ENCODE results near the gene CIB4. TPM values are rescaled to one million over a fixed set of nuclear protein-coding genes. Genes with fewer than 3 reads are reported as not detected.

Gene CIB4
- total and polyA plus RNA-seq, 2 of the 13 experiments (the other 11 are each of a cell fraction or from before 2014, with no cell fraction given) = not detected

DNA sequence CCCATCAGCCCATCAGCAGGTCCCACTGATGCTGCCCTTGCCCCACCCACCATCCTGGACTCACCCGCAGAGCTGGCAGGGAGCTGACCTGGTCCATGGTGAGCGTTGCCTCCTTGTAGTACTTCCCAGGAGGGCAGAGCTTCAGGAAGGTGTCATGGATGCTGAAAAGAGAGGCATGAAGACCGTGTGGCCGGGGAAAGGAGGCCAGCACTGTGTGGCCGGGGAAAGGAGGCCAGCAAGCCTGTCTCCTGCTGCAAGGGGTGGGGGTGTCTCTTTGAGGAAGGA, 11.9 kb downstream of the CIB4 start:
- no peaks in the 10 kb centered on the region for H4K20me1 ChIP-seq (ENCODE audit: insufficient read depth, low read length)
- H3K9me3 ChIP-seq (ENCODE audit: low read length) = no peaks in the 10 kb centered on the region
- H3K4me3 ChIP-seq (replicated peaks in 1 of 3; ENCODE audit: insufficient read depth in 1 of 3, low read depth in 2 of 3, low read length in 3 of 3) = no peak overlapping the region
- intact Hi-C loops (cut with micrococcal nuclease; ENCODE audit: unreplicated experiment) = no loop called here
- ChIA-PET POLR2A (no interaction called here), CTCF (ENCODE audit: low intra/inter-chr PET ratio, low total read pairs) (no interaction called here)
- TF ChIP-seq, protein P1, sequence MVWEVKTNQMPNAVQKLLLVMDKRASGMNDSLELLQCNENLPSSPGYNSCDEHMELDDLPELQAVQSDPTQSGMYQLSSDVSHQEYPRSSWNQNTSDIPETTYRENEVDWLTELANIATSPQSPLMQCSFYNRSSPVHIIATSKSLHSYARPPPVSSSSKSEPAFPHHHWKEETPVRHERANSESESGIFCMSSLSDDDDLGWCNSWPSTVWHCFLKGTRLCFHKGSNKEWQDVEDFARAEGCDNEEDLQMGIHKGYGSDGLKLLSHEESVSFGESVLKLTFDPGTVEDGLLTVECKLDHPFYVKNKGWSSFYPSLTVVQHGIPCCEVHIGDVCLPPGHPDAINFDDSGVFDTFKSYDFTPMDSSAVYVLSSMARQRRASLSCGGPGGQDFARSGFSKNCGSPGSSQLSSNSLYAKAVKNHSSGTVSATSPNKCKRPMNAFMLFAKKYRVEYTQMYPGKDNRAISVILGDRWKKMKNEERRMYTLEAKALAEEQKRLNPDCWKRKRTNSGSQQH (CRISPR knock-in tag; IDR thresholded peaks at IDR 0.05; ENCODE audit: low read depth) = no peak
- TF ChIP-seq, protein P2, sequence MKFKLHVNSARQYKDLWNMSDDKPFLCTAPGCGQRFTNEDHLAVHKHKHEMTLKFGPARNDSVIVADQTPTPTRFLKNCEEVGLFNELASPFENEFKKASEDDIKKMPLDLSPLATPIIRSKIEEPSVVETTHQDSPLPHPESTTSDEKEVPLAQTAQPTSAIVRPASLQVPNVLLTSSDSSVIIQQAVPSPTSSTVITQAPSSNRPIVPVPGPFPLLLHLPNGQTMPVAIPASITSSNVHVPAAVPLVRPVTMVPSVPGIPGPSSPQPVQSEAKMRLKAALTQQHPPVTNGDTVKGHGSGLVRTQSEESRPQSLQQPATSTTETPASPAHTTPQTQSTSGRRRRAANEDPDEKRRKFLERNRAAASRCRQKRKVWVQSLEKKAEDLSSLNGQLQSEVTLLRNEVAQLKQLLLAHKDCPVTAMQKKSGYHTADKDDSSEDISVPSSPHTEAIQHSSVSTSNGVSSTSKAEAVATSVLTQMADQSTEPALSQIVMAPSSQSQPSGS (CRISPR knock-in tag; IDR thresholded peaks at IDR 0.05) = no peak
- TF ChIP-seq, protein P3, sequence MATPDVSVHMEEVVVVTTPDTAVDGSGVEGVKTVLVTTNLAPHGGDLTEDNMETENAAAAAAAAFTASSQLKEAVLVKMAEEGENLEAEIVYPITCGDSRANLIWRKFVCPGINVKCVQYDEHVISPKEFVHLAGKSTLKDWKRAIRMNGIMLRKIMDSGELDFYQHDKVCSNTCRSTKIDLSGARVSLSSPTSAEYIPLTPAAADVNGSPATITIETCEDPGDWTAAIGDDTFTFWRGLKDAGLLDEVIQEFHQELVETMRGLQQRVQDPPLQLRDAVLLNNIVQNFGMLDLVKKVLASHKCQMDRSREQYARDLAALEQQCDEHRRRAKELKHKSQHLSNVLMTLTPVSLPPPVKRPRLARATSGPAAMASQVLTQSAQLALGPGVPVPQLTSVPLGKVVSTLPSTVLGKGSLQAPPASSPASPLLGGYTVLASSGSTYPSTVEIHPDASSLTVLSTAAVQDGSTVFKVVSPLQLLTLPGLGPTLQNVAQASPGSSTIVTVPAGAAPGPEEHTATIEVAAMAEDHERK (CRISPR knock-in tag; IDR thresholded peaks at IDR 0.05; ENCODE audit: low read depth) = no peak
- no peak for TF ChIP-seq FOXO1 (CRISPR knock-in tag; IDR thresholded peaks at IDR 0.05)
- TF ChIP-seq HDAC6 (IDR thresholded peaks at IDR 0.05; ENCODE audit: low read depth, low read length) = no peak
- TF ChIP-seq ZFP36L1 (CRISPR knock-in tag; IDR thresholded peaks at IDR 0.05) = no peak
- no peak for TF ChIP-seq ZNF572 (CRISPR knock-in tag; IDR thresholded peaks at IDR 0.05)
- TF ChIP-seq, protein P4, sequence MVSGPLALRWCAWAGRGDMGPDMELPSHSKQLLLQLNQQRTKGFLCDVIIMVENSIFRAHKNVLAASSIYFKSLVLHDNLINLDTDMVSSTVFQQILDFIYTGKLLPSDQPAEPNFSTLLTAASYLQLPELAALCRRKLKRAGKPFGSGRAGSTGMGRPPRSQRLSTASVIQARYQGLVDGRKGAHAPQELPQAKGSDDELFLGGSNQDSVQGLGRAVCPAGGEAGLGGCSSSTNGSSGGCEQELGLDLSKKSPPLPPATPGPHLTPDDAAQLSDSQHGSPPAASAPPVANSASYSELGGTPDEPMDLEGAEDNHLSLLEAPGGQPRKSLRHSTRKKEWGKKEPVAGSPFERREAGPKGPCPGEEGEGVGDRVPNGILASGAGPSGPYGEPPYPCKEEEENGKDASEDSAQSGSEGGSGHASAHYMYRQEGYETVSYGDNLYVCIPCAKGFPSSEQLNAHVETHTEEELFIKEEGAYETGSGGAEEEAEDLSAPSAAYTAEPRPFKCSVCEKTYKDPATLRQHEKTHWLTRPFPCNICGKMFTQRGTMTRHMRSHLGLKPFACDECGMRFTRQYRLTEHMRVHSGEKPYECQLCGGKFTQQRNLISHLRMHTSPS (CRISPR knock-in tag; IDR thresholded peaks at IDR 0.05; ENCODE audit: low read depth) = no peak
- peaks cover 2 to 41% of the 10 kb centered on the region in 2 experiments; a peak in 4 of 5 replicates for H3K27me3 ChIP-seq (ENCODE audit: control insufficient read depth in 1 of 2, insufficient read depth in 2 of 2, low read length in 2 of 2)
- DNase-seq (ENCODE audit: low spot score) = no peak
- H3K27ac ChIP-seq (ENCODE audit: extremely low read length, insufficient read depth, low read length) = no peak overlapping the region
- peaks cover 13% of the 10 kb centered on the region for H3K4me1 ChIP-seq (ENCODE audit: insufficient read depth, low read length)
- no peak overlapping the region for H3K4me2 ChIP-seq (ENCODE audit: low read depth, low read length)
- no peak overlapping the region for H2AFZ ChIP-seq (ENCODE audit: low read length)
- H3K79me2 ChIP-seq (ENCODE audit: insufficient read depth, low read length) = no peaks in the 10 kb centered on the region
- no TSS peak for BruUV-seq (replicated peaks)
- WGBS (ENCODE audit: low lambda C conversion rate) = 20% methylated on average over 5 of the region's 5 CpGs
- H3K9ac ChIP-seq (ENCODE audit: insufficient read depth, low read depth, low read length) = no peak overlapping the region
- no peak for ATAC-seq
- FAIRE-seq = no peak
- in situ Hi-C loops (cut with HindIII; ENCODE audit: extremely low pct_ligation_motif_present, low pct_unique_long_range_greater_than_20kb) = no loop called here
- no peaks in the 10 kb centered on the region for H3K36me3 ChIP-seq (replicated peaks in 1 of 2; ENCODE audit: control insufficient read depth in 1 of 2, insufficient read depth in 2 of 2, low read length in 2 of 2)

All from HepG2 (cell line).